Chondrocyte (in vitro differentiated cells): ENCODE data around the gene GMEB2. TPM values are rescaled to one million over a fixed set of nuclear protein-coding genes. Genes with fewer than 3 reads are reported as not detected.

Source experiments
- DNase-seq: peaks from one replicate; pipeline ENCODE4 v3.0.0; 2021; ENCODE audit warnings: mixed read lengths, low spot score
- H3K27ac Mint-ChIP-seq: one replicate; pipeline ENCODE4 v1.8.0; 2021; ENCODE audit warnings: mild to moderate bottlenecking, moderate library complexity, mixed read lengths; ENCODE audit not compliant: unreplicated experiment
- H3K27me3 Mint-ChIP-seq: 2 replicates; pipeline ENCODE4 v1.8.0; 2021; ENCODE audit warnings: low read depth, mixed read lengths
- H3K36me3 Mint-ChIP-seq: 2 replicates; pipeline ENCODE4 v1.8.0; 2021; ENCODE audit warnings: low read depth, mixed read lengths
- H3K4me1 Mint-ChIP-seq: 2 replicates; pipeline ENCODE4 v1.8.0; 2021; ENCODE audit warnings: low read depth, mild to moderate bottlenecking, mixed read lengths
- H3K4me3 Mint-ChIP-seq: one replicate; pipeline ENCODE4 v1.8.0; 2021; ENCODE audit warnings: mild to moderate bottlenecking, moderate library complexity, mixed read lengths; ENCODE audit not compliant: unreplicated experiment
- H3K9me3 Mint-ChIP-seq: 2 replicates; pipeline ENCODE4 v1.8.0; 2021; ENCODE audit warnings: low read depth, mixed read lengths
- total RNA-seq: library from RNA; stranded (reverse); gene quantifications from 3 replicates; pipeline ENCODE4 v1.2.1, GENCODE V29; 2021
- TF ChIP-seq, protein P1 (sequence below): fragments of 200-600 bp; sonication (generic); IDR thresholded peaks from 2 replicates; pipeline ENCODE4 v1.5.0; 2021; ENCODE audit warnings: antibody characterized with exemption, mild to moderate bottlenecking, moderate library complexity

GMEB2 gene
- total RNA-seq, 1 donor from 2014 or later: 8.5 TPM

DNA sequence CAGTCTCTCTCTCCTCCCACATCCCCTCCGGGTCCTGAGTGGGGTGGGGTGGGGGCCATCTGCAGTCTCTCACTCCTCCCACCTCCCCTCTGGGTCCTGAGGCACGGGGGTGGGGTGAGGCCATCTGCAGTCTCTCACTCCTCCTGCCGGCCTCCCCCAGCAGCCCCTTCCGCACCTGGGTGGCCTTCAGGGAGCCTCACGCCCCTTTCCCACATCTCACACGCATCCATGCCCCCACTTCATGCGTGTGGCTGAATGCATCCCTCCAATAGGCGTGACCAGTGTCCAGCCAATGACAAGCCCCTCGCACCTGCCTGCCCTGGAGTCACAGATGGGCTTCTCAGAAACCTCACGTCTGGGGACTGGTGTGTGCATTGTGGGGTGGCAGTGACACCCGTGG is 78.4 kb downstream of the GMEB2 start:
- H3K9me3 Mint-ChIP-seq: no peaks in the 10 kb centered on the region
- no peaks in the 10 kb centered on the region for H3K36me3 Mint-ChIP-seq
- H3K27me3 Mint-ChIP-seq: peaks cover 10% of the 10 kb centered on the region
- TF ChIP-seq, protein P1, sequence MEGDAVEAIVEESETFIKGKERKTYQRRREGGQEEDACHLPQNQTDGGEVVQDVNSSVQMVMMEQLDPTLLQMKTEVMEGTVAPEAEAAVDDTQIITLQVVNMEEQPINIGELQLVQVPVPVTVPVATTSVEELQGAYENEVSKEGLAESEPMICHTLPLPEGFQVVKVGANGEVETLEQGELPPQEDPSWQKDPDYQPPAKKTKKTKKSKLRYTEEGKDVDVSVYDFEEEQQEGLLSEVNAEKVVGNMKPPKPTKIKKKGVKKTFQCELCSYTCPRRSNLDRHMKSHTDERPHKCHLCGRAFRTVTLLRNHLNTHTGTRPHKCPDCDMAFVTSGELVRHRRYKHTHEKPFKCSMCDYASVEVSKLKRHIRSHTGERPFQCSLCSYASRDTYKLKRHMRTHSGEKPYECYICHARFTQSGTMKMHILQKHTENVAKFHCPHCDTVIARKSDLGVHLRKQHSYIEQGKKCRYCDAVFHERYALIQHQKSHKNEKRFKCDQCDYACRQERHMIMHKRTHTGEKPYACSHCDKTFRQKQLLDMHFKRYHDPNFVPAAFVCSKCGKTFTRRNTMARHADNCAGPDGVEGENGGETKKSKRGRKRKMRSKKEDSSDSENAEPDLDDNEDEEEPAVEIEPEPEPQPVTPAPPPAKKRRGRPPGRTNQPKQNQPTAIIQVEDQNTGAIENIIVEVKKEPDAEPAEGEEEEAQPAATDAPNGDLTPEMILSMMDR: no peak
- no peak overlapping the region for H3K4me3 Mint-ChIP-seq
- DNase-seq: no peak
- H3K27ac Mint-ChIP-seq: no peak overlapping the region
- H3K4me1 Mint-ChIP-seq: no peaks in the 10 kb centered on the region

DNA sequence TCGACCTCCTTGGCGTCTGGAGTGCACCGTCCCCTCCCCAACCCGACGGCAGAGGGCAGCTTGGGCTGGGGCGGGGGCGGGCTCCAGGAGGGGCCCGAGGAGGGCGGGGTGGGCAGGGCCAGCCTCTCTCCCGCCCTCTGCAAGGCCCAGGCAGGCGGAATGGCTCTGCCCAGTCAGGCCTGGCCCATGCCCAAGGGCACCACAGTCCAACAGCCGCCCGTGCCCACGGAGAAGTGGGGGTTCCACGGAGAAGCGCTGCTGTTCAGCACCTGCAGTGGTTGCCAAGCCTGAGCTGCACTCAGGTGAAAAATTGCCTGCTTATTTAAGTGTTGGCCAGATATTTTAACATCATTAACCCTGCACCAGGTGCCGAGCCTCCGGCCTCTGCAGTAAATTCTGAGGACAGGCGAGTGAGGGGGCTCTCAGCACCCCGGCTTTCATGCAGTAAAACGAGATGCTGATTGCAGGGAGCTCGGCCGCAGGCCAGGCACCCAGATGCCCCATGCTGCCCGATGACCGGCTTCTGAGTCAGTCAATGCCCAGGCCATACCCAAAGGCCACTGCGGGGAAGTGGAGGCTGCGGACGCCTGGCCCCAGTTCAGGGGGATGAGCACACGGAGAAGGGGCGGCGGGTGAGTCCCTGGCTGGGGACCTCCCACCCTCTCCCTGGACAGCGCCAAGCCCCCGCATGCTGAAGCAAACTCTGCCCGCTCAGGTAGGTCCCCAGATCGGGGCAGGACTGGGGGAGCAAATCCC is 79.0 kb downstream of the GMEB2 start, which contains the start of gene SRMS:
Gene SRMS (minus strand): TSS at position 25 of the 756 bp plus-strand sequence. CDS start 286 bp downstream, outside the sequence.
- TF ChIP-seq, protein P1: no peak
- Mint-ChIP-seq H3K27me3 (peaks cover 10% of the 10 kb centered on the region), H3K4me3 (no peak within 1 kb of the TSS), H3K36me3 (no peaks in the 10 kb centered on the region), H3K9me3 (no peaks in the 10 kb centered on the region), H3K4me1 (no peaks in the 10 kb centered on the region), H3K27ac (no peak within 1 kb of the TSS)
- DNase-seq: no peak

DNA sequence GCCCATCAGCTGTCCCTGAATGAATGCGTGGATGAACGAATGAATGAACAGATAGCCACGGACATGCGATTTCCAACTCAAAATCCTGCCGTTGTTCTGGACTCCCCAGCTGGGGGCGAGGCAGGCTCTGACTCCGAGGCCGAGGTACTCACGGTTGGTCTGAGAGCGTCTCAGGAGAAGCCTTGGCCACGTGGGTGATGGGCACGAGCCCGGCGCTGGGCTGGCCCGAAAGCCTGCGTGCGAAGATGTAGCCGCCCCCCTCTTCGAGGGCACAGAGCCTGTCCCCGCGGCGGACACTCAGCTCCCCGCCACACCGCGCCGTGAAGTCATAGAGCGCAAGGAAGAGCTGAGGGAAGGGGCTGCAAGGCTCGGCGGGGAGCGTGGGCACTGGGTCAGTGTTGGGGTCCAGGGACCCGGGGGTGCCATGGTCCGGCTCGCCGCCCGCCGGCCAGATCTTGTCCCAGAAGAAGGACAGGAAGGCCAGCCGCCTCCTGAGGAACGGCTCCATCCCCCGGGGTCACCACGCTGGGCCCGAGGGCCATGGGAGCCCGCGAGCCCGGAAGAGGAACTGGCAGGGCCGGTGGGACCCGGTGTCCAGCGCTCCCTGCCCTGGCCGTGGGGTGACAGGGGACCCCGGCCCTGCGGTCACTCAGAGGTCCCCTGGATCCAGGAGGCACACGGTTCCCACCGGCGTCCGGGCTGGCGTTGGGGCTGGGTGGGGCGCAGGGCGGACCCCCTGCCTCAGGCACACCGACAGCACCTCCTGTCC is 79.8 kb downstream of the GMEB2 start:
- no peaks in the 10 kb centered on the region for H3K4me1 Mint-ChIP-seq
- DNase-seq: no peak
- H3K27me3 Mint-ChIP-seq: peaks cover 10% of the 10 kb centered on the region
- H3K9me3 Mint-ChIP-seq: no peaks in the 10 kb centered on the region
- TF ChIP-seq, protein P1: no peak
- H3K4me3 Mint-ChIP-seq: no peak overlapping the region
- no peak overlapping the region for H3K27ac Mint-ChIP-seq
- no peaks in the 10 kb centered on the region for H3K36me3 Mint-ChIP-seq

DNA sequence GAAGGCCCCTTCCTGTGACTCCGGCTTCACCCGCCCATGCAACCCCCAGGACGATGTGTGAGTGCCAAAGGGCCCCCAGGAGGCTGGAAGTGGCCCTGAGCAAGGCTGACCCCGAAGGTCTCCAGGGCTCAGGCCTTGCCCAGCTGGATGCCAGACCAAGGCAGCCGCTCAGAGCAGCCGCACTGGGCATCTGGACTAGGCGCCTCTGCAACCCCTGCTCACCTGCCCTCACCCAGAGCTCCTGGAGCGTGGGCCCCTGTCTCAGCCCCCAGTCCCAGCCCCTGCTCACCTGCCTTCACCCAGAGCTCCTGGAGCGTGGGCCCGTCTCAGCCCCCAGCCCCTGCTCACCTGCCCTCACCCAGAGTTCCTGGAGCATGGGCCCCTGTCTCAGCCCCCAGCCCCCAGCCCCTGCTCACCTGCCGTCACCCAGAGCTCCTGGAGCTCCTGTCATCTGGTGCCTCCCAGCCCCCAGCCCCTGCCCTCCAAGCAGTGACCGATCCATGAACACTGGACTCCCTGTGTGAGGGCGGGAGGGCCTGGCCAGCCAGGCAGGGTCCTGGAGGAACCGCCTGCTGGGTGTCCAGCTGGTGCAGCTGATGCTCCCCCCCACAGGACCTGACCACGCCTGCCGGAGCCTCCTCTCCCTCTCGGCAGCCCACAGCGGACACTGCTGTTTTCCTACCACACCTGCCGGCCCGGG is 80.5 kb downstream of the GMEB2 start:
- H3K27ac Mint-ChIP-seq: no peak overlapping the region
- H3K4me1 Mint-ChIP-seq: no peaks in the 10 kb centered on the region
- no peak for DNase-seq

More for the DNA sequence above, 80.5 kb downstream of the GMEB2 start:
- peaks cover 10% of the 10 kb centered on the region for H3K27me3 Mint-ChIP-seq
- TF ChIP-seq, protein P1: no peak
- no peaks in the 10 kb centered on the region for H3K9me3 Mint-ChIP-seq
- H3K36me3 Mint-ChIP-seq: no peaks in the 10 kb centered on the region
- H3K4me3 Mint-ChIP-seq: no peak overlapping the region
